ENCODE results near the gene FBXL17. TPM values are rescaled to one million over a fixed set of nuclear protein-coding genes. Genes with fewer than 3 reads are reported as not detected.

The FBXL17 gene
- total and polyA plus RNA-seq, 9 of the 15 experiments (the other 6 are each of a cell fraction or from before 2014, with no cell fraction given): 0.32 to 5.4 (median 1.8) TPM

DNA sequence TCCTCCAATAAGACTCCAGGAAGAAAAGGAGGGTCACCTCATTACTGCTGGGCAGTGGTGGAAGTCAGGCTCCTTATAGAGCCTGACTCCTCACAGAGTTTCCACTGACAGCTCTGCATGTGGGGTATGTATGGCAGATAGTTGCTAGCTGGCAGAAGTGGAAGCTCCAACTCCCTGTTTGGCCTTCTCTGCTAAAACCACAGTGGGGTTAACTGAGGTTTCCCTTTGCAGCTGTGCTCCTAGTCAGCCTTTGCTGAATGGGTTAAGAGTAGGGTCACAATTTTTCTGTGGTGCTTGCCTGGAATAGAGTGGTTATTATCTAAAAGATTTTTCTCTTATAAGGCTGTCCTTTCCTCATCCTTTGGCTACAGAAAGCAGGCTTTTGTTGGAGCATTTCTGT is 327.5 kb downstream of the FBXL17 start (continued):
- no peak for TF ChIP-seq FIP1L1 (IDR thresholded peaks at IDR 0.05; ENCODE audit: low read depth, low read length, poor library complexity, severe bottlenecking)
- TF ChIP-seq, protein P1, sequence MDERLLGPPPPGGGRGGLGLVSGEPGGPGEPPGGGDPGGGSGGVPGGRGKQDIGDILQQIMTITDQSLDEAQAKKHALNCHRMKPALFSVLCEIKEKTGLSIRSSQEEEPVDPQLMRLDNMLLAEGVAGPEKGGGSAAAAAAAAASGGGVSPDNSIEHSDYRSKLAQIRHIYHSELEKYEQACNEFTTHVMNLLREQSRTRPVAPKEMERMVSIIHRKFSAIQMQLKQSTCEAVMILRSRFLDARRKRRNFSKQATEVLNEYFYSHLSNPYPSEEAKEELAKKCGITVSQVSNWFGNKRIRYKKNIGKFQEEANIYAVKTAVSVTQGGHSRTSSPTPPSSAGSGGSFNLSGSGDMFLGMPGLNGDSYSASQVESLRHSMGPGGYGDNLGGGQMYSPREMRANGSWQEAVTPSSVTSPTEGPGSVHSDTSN (CRISPR knock-in tag; IDR thresholded peaks at IDR 0.05; ENCODE audit: low read depth): no peak
- TF ChIP-seq, protein P1 (tag; conservative IDR thresholded peaks at IDR 0.05; ENCODE audit: low read depth): no peak

DNA sequence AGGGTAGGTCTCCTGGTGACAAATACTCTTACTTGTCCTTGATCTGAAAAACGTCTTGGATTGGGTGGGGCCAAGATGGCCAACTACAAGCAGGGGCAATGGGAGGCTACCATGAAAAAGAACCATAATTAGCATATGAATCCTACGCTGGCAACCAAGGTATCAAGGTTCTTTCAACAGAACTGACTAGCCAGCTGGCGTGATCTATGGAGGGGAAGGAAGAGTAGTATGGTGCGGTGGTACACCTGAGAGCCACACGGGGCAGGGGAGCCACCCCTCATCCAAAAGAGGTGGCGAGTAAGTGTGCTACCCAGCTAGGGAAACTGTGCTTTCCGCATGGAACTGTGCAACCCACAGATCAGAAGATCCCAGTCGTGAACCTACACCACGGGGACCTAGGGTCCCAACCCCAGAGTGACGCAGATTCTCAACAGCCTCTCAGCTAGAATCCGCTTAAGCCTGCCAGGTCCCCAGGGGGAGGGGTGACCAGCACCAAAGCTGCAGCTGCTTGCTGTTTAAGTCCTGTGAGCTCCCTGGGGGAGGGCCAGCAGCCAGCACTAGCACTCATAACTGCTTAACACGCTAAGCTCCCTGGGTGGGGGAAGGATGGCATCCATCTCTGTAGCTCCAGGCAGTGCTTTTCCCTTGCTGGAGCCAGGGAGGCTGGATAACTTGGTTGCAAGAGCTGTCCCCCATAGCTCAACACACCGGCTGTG is 334.8 kb downstream of the FBXL17 start:
- DNase-seq (ENCODE audit: extremely low read depth in 1 of 4, low spot score in 3 of 4) (no peak), ATAC-seq (no peak), FAIRE-seq (no peak)
- Histone ChIP-seq H3K9me3 (replicated peaks; ENCODE audit: control insufficient read depth, insufficient read depth, low read depth, low read length) (no peaks in the 10 kb centered on the region), H2AFZ (ENCODE audit: low read depth, low read length) (no peak overlapping the region), H3K4me3 (no peak overlapping the region), H3K4me1 (replicated peaks in 1 of 2; ENCODE audit: control insufficient read depth in 2 of 2, insufficient read depth in 2 of 2, low read length in 2 of 2) (no peaks in the 10 kb centered on the region), H3K27ac (ENCODE audit: extremely low read depth, low read depth, low read length) (no peak overlapping the region), H3K27me3 (ENCODE audit: control insufficient read depth in 2 of 2, insufficient read depth in 2 of 2, low read length in 2 of 2) (no peaks in the 10 kb centered on the region), H3K9me1 (ENCODE audit: control insufficient read depth, insufficient read depth, low read length) (no peaks in the 10 kb centered on the region), H3K9ac (ENCODE audit: insufficient read depth in 1 of 2, low read depth in 2 of 2, low read length in 2 of 2) (no peak overlapping the region), H3K36me3 (ENCODE audit: control insufficient read depth, insufficient read depth, low read length) (no peaks in the 10 kb centered on the region), H4K20me1 (replicated peaks; ENCODE audit: control insufficient read depth, insufficient read depth, low read length) (no peaks in the 10 kb centered on the region), H3K79me2 (ENCODE audit: control insufficient read depth, insufficient read depth, low read length) (no peaks in the 10 kb centered on the region), H3K4me2 (ENCODE audit: insufficient read depth, low read length) (no peak overlapping the region)
- intact Hi-C loops (cut with micrococcal nuclease): no loop called here
- in situ Hi-C loops (cut with MboI): no loop called here
- ChIA-PET POLR2A (no interaction called here), CTCF (ENCODE audit: low intra/inter-chr PET ratio) (no interaction called here)
- 0% methylated on average over 13 of the region's 13 CpGs for WGBS (ENCODE audit: insufficient coverage, low coverage, missing lambda C conversion rate)
- BruUV-seq (replicated peaks): no TSS peak
- no peak for TF ChIP-seq CREM (IDR thresholded peaks at IDR 0.05; ENCODE audit: low read depth)
- TF ChIP-seq EHMT2 (IDR thresholded peaks at IDR 0.05): no peak
- no peak for TF ChIP-seq ZNF561 (CRISPR knock-in tag; conservative IDR thresholded peaks at IDR 0.05)
- TF ChIP-seq, protein P2, sequence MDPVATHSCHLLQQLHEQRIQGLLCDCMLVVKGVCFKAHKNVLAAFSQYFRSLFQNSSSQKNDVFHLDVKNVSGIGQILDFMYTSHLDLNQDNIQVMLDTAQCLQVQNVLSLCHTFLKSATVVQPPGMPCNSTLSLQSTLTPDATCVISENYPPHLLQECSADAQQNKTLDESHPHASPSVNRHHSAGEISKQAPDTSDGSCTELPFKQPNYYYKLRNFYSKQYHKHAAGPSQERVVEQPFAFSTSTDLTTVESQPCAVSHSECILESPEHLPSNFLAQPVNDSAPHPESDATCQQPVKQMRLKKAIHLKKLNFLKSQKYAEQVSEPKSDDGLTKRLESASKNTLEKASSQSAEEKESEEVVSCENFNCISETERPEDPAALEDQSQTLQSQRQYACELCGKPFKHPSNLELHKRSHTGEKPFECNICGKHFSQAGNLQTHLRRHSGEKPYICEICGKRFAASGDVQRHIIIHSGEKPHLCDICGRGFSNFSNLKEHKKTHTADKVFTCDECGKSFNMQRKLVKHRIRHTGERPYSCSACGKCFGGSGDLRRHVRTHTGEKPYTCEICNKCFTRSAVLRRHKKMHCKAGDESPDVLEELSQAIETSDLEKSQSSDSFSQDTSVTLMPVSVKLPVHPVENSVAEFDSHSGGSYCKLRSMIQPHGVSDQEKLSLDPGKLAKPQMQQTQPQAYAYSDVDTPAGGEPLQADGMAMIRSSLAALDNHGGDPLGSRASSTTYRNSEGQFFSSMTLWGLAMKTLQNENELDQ (CRISPR knock-in tag; IDR thresholded peaks at IDR 0.05; ENCODE audit: borderline replicate concordance): no peak
- TF ChIP-seq GABPB2 (CRISPR knock-in tag; conservative IDR thresholded peaks at IDR 0.05): no peak
- TF ChIP-seq ZBTB1 (CRISPR knock-in tag; IDR thresholded peaks at IDR 0.05; ENCODE audit: borderline replicate concordance, low read depth): no peak
- no peak for TF ChIP-seq MTF1 (CRISPR knock-in tag; IDR thresholded peaks at IDR 0.05; ENCODE audit: borderline replicate concordance)
- TF ChIP-seq TSC22D4 (tag; IDR thresholded peaks at IDR 0.05): no peak
- TF ChIP-seq SNIP1 (IDR thresholded peaks at IDR 0.05; ENCODE audit: low read depth): no peak
- no peak for TF ChIP-seq POU5F1 (IDR thresholded peaks at IDR 0.05; ENCODE audit: borderline replicate concordance, low read depth, low read length, partially characterized antibody)
- no peak for TF ChIP-seq ZNF778 (CRISPR knock-in tag; IDR thresholded peaks at IDR 0.05)
- no peak for TF ChIP-seq CHD1 (IDR thresholded peaks at IDR 0.05; ENCODE audit: low read length)
- TF ChIP-seq STAT5B (CRISPR knock-in tag; IDR thresholded peaks at IDR 0.05): no peak
- TF ChIP-seq ZNF384 (IDR thresholded peaks at IDR 0.05; ENCODE audit: low read depth, low read length): no peak

All from K562 (cell line).